Subcutaneous adipose tissue (tissue), 4 donors: ENCODE measurements around the gene AUTS2. TPM values are rescaled to one million over a fixed set of nuclear protein-coding genes. Genes with fewer than 3 reads are reported as not detected.

Experiments used
- total RNA-seq, 4 donors: library from RNA; depleted of rRNA; stranded (reverse); fragments of >200 nt; gene quantifications; one replicate each; pipeline ENCODE4 v1.1.0, GENCODE V29; 2016
- TF ChIP-seq, protein P1 (sequence below): fragments of 450-650 bp; IDR thresholded peaks from one replicate; pipeline ENCODE4 v1.5.1; 2016; ENCODE audit warnings: low read depth, mild to moderate bottlenecking, control low read depth, antibody characterized with exemption, moderate library complexity

The AUTS2 gene
- total RNA-seq, 4 donors from 2014 or later, result 22.4 to 46.9 (median 27.4) TPM

DNA sequence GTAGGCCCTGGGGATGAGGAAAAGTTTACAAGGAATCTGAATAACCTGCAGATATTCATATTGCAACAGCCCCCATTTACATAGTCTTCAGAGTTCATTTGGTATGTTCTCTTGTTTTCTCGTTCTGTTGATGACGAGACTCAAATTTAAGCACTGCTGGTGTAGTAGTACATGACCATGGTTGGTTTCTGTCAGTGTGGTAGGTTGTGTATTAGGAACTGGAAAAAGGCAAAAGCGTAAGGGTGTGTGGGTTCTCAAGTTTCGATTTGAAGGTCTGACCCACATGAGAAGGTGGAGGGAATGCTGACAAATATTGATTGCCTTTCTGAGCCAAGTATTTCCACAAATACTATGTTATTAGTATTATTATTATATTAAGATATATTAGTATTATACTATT is 151.7 kb downstream of the AUTS2 start:
- TF ChIP-seq, protein P1, sequence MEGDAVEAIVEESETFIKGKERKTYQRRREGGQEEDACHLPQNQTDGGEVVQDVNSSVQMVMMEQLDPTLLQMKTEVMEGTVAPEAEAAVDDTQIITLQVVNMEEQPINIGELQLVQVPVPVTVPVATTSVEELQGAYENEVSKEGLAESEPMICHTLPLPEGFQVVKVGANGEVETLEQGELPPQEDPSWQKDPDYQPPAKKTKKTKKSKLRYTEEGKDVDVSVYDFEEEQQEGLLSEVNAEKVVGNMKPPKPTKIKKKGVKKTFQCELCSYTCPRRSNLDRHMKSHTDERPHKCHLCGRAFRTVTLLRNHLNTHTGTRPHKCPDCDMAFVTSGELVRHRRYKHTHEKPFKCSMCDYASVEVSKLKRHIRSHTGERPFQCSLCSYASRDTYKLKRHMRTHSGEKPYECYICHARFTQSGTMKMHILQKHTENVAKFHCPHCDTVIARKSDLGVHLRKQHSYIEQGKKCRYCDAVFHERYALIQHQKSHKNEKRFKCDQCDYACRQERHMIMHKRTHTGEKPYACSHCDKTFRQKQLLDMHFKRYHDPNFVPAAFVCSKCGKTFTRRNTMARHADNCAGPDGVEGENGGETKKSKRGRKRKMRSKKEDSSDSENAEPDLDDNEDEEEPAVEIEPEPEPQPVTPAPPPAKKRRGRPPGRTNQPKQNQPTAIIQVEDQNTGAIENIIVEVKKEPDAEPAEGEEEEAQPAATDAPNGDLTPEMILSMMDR, result no peak

DNA sequence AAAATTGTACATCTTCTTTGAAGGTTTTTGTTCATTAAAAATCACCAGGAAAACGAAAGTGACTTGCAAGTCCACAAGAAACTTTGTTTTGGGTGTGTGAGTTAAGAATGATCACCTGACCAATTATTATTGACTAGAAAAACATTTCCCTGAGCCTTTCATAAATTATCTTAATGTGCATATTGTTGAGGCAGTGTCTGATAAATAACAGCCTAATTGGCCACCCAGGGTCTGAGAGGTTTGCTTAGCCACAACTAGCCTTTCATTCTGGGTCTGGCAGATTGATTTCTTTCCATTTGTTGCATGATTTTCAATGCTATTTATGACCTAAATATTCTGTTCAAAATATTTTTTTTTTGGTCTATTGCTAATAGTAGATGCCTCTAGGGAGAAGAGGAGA is 152.8 kb downstream of the AUTS2 start:
- TF ChIP-seq, protein P1, result no peak

DNA sequence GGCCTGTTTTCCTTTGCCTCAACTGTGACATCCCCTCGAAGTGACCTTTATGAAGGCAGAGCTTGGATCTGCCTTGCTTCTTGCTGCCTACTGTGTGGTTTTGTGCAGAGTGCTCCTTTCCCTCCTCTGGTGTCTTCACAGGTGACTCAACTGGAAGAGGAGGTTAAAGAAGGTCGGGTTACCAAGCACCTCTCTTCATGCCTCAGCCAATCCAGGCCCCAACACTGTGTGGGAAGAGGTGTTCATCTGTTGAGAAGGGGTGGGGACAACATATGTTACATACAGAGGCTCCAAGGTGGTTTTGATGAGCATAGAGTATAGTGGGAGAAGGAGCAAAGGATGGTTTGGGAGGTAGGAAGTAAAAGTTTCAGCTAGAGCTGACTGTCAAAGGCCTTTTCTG is 155.7 kb downstream of the AUTS2 start:
- TF ChIP-seq, protein P1, result no peak

DNA sequence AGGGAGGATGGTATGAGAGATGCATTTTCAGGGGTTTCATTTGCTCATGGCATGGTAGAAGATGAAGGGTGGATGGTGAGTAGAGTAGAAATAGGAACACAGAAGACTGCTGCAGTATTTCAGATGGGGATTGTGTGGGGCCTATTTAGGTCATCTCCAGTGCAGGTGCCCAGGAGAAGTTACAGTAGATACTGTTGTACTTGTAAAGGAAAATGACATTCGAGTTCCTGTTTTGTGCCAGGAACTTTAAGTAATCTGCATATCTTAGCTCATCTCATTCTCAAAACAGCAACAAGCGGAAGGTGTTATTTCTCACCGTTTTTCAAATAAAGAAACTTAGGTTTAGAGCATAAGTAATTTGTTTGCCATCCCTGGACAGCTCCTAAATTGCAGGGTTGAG is 156.2 kb downstream of the AUTS2 start:
- TF ChIP-seq, protein P1, result no peak

DNA sequence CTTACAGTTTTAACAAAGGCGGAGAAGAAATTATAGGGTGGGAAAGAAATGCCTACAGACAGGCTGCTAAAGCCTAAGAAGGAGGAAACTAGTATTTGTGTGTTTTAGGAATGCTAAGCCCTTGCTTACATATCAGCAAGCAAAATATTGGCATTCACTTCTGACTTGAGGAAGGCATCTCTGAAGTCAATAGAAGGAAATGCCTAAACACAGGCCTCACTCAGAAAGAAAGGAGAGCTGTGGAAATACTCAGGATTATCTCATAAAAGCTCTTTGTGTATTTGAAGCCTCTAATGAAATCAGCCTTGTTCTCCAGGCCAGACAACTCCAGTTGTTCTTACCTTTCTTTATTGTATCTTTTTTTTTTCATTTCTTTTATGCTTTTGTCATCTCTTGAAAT is 158.0 kb downstream of the AUTS2 start:
- TF ChIP-seq, protein P1, result no peak

DNA sequence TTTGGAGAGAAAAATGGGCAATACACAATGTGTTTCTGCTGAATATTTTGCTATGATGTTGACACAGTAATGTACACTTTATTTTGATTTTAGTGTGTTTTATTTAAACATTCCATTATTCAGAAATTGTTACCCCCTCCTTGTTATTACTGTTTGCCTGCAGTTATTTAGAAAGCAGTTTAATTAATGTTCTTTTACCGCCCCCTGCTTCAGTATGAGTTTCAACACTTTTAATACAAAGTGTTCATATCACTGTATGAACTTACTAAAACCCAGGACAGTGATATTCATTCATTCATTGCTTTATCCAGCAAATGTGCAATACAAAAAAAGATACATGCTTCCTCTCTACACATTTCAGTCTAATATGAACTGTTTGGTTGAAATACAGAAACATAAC is 159.3 kb downstream of the AUTS2 start:
- TF ChIP-seq, protein P1, result no peak

DNA sequence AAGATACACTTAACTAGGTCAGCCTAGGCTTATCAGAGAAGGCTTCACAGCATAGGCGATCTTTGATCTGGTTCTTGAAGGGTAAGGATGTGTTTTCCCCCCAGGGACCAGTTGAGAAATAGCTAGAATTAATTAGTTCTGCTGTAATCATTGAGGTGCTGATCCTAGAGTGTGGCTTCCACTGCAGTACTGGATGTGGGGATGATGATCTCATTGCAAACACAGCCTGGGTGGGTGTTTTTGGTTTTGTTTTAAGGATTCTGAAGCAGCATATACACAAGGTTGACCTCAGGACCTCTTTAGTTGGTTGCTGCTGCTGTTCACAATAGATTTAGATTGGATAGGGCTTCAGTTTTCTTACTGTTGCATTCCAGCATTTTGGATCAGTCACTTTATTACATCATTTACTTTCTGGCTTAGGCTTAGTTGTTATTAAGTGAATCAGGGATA is 159.7 kb downstream of the AUTS2 start:
- TF ChIP-seq, protein P1, result no peak
